GM19468 (cell line): ENCODE results near the gene TEKT1.
"Not testable (repeated sequence)": the region's sequence is repeated elsewhere in the genome, so short reads cannot be mapped to it uniquely, and the experiment has no call there.

Experiments used
- ATAC-seq: cut with Tn5 transposase; IDR thresholded peaks from one replicate; pipeline ENCODE4 v1.9.1; 2021; ENCODE audit warnings: mild to moderate bottlenecking, moderate library complexity, moderate number of reproducible peaks; ENCODE audit not compliant: unreplicated experiment; ENCODE audit errors: extremely low read depth

The TEKT1 gene

DNA sequence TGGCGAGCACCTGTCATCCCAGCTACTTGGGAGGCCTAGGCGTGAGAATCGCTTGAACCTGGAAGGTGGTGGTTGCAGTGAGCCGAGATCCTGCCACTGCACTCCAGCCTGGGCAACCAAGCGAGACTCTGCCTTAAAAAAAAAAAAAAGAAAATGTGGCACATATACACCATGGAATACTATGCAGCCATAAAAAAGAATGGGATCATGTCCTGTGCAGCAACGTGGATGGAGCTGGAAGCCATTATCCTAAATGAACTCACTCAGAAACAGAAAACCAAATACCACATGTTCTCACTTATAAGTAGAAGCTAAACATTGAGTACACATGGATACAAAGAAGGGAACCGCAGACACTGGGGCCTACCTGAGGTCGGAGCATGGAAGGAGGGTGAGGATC is 56.6 kb downstream of the TEKT1 start:
- not testable (repeated sequence) for ATAC-seq

DNA sequence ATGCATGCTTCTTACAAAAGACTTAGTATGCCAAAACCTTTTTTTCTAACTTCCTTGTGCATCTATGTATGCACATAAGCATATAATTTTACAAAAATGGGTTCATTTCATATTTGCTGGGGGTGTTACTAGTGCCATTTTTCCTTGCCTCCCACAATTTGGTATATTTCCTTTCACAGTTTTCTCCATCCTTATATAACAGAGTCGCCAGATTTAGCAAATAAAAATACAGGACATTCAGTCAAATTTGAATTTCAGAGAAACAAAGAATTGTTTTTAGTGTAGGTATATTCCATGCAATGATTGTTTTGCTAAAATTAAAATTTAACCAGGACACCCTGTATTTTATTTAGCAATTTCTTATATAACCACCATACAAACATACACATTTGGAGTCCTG is 59.5 kb downstream of the TEKT1 start:
- no peak for ATAC-seq

DNA sequence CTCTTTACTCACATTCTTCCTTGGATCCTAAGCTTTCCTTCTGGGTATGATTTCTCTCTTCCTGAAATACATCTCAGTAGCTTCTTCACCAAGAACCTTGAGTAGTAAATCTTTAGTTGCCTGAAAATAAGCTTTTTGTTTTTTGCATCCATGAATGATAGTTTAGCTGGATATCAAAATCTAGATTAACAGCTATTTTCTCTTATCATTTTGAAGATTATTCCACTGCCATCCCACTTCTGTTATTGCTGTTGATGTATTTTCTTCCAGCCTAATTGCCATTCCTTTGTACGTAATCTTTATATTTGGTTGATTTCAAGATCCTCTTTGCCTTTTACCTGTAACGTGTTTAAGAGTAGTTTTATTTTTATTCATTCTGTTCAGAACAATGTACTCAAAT is 63.1 kb downstream of the TEKT1 start:
- no peak for ATAC-seq

DNA sequence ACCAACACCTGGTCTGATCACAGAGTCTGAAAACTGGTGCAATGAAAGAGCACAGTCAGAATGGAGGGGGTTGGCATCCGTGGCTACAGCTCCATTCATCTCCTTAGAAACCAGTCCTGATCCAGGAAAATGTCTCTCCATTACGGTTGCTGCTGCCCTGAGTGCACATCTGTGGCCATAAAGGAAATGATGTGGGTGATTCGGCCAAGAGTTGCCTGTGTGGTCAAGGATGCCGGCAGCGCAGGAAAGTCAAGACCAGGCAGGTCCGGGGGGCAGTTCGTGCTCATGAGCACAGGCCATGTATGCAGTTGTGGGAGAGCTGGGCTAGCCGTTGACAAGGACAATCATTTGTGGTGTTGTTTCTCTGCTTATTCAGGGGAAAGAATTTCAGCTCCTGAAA is 69.8 kb downstream of the TEKT1 start:
- no peak for ATAC-seq

- no peak for ATAC-seq
Observed at GRCh38 chr17:6757747-6758146, 73.8 kb downstream of the TEKT1 start.

GRCh38 chr17:6756425-6757031 is 75.0 kb downstream of the TEKT1 start:
- ATAC-seq = no peak

GRCh38 chr17:6755731-6756184 is 75.8 kb downstream of the TEKT1 start, which contains the start of gene XAF1:
XAF1 (plus strand) TSS chr17:6756046; CDS start chr17:6756079, 33 bp downstream.
- ATAC-seq = peak; percentile 31

DNA sequence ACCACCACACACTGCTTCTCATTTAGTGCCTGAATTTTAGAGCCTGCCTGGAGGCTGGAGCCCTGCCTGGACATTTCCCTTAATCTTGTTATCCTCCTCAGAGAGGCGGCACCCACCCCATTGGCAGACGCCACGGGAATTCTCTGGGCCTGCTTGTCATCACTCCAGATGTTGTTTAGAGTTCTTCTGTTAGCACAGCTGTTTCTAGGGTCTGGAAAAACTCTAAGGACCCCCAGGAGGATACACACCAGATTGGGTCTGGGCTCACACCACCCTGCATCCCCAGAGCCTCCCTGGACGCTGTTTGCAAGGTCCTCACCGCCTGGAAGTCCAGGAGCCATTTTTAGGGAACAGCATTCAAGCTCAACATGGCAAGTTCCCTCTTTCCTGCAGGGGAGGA is 76.2 kb downstream of the TEKT1 start:
- no peak for ATAC-seq

DNA sequence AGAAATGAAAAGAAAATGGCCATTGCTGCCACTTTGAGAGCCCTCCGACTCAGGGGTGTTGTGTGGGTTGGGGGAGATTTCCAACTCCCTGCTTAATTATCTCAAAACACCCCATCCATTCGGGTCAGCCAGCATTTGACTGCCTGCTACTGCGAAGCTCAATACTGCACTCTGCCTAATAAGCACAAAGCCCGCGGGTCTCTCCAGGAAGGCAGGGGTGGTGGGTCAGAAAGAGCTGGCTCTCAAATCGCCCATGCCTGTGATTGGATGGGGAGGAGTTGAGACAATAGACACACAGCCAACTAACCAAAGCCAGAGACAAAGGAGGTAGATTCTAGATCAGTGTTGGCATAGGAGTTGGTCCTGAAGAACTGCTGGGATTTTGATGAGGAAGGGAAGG is 78.0 kb downstream of the TEKT1 start:
- ATAC-seq = no peak

- no peak for ATAC-seq
Observed at GRCh38 chr17:6753006-6753445, 78.5 kb downstream of the TEKT1 start.

DNA sequence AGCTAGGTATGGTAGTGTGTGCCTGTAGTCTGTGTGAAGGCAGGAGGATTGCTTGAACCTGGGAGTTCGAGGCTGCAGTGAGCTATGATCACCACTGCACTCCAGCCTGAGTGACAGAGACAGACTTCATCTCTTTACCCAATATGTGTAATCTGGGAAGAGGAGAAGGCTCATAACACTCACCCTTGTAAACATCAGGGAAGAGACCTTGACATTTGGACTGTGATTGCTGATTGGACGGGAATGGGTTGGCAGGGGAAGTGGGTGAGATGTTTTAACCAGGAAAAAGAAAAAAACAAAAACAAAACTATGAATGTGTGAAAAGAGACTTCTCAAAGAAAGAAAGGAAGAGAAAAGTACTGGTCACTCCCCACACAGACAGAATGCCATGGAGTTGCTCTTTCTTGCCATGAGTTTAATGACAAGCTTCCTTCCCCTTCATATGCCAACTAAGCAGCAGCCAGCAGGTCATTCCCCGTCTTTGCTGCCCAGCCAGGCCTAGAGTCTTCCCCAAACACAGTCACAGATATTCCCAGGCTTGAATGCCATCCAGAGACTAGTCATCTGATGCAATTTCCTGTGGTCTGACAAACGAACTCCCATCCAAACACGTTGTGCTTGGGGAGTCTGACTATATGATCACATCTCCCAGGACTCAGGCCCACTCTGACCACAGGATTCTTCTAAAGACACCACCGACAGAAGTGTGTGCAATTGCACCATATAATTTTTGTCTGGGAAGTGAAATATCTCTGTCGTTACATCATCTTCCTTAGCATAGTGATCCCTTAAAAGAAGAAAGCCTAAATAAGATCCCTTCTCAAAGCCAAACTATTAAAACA is 79.2 kb downstream of the TEKT1 start:
- no peak for ATAC-seq

DNA sequence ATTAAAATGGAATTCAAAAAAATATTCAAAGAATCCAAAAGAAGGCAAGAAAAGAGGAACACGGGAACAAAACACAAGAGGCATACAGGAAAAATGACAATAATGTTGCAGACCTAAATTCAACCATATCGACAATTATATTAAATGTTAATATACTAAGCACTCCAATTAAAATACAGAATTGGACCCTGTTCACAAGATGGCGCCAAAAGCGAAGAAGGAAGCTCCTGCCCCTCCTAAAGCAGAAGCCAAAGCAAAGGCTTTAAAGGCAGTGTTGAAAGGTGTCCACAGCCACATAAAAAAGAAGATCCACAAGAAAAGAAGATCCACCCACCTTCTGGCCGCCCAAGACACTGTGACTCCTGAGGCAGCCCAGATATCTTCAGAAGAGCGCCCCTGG is 82.0 kb downstream of the TEKT1 start:
- ATAC-seq = no peak

DNA sequence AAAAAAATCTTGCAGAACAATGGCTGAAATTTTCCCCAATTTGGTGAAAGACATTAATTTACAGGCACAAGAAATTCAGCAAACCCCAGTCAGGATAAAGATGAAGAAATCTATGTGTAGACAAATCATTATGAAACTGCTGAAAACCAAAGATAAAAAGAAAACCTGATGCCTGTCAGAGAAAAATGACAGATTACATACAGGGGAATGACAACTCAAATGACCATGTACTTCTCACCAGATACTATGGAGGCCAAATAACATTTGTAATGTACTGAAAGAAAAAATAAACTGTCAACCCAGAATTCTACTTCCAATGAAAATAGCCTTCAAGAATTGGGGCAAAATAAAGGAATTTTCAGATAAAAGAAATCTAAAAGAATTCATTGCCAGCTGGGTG is 82.9 kb downstream of the TEKT1 start:
- no peak for ATAC-seq
